K562 (cell line): ENCODE measurements around the gene ADAM10.

Experiments
- FOXJ3 ChIP-seq: sonication (generic); formaldehyde crosslinking; IDR thresholded peaks from 2 replicates; pipeline ENCODE4 v1.4.0; 2020; ENCODE audit warnings: mild to moderate bottlenecking, missing genetic modification reagents
- MAZ ChIP-seq, 2 experiments: fragments of 450-650 bp in 1 of 2; sonication (generic) in 1 of 2; formaldehyde crosslinking; IDR thresholded peaks in 1 of 2; conservative IDR thresholded peaks in 1 of 2; 2 replicates each; pipeline versions ENCODE4 v1.4.0 to v1.5.0; 2020; ENCODE audit warnings: mild to moderate bottlenecking in 1 of 2, missing genetic modification reagents in 1 of 2
- PHB ChIP-seq: fragments of 250-450 bp; sonication (Bioruptor Pico); IDR thresholded peaks from 2 replicates; pipeline ENCODE4 v1.5.0; 2021
- SIN3A ChIP-seq, 2 experiments: fragments of 150-350 bp in 1 of 2; IDR thresholded peaks; 2 replicates each; pipeline ENCODE4 v1.6.1; 2011 to 2016; ENCODE audit warnings: borderline replicate concordance in 2 of 2, low read depth in 2 of 2, low read length in 2 of 2, mild to moderate bottlenecking in 2 of 2, moderate library complexity in 2 of 2; ENCODE audit not compliant: control insufficient read depth in 1 of 2
- TAF1 ChIP-seq: IDR thresholded peaks from 2 replicates; pipeline ENCODE4 v1.6.1; 2011; ENCODE audit warnings: mild to moderate bottlenecking, low read length, moderate library complexity; ENCODE audit not compliant: insufficient read depth, control insufficient read depth, severe bottlenecking; ENCODE audit errors: extremely low read depth
- ZNF12 ChIP-seq: sonication (generic); formaldehyde crosslinking; IDR thresholded peaks from 2 replicates; pipeline ENCODE4 v1.4.0; 2020; ENCODE audit warnings: mild to moderate bottlenecking, missing genetic modification reagents
- ZNF253 ChIP-seq: fragments of 250-450 bp; sonication (Bioruptor Pico); conservative IDR thresholded peaks from 2 replicates; pipeline ENCODE4 v1.6.1; 2021; ENCODE audit warnings: mild to moderate bottlenecking
- TF ChIP-seq, protein P1 (sequence below), 3 experiments: IDR thresholded peaks in 2 of 3; conservative IDR thresholded peaks in 1 of 3; 2 replicates each; pipeline ENCODE4 v1.5.1; 2011 to 2012; ENCODE audit warnings: low read length in 3 of 3, mild to moderate bottlenecking in 3 of 3, control low read depth in 2 of 3, improper control_type of control experiment in 1 of 3, inconsistent platforms in 1 of 3, low read depth in 1 of 3, mixed read lengths in 1 of 3, moderate library complexity in 1 of 3; ENCODE audit not compliant: insufficient read depth in 2 of 3
- TF ChIP-seq, protein P2 (sequence below): fragments of 450-650 bp; IDR thresholded peaks from 2 replicates; pipeline ENCODE4 v1.6.1; 2018; ENCODE audit not compliant: partially characterized antibody
- TF ChIP-seq, protein P3 (sequence below): fragments of 250-450 bp; sonication (Bioruptor Pico); IDR thresholded peaks from 2 replicates; pipeline ENCODE4 v1.5.0; 2021

DNA sequence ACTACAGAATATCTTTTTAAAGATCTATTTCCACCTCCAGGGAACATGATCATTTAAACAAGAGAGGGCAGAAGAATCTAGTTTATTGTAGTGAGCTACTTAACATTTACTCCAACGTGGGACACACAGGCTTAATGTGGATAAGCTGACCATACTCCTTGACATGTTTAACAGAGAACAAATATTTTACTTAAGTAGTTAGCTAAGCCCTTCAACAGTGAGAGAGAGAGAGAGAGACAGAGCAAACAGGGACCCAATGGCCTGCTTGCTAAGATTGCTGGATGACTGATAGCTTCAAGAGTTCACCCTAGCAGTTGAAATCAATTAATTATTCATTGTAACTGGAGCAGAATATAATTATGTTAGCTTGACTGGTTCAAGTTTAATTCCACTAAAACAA is 158.6 kb downstream of the ADAM10 start:
- no peak for TF ChIP-seq ZNF12 (CRISPR knock-in tag)
- TF ChIP-seq, protein P1, sequence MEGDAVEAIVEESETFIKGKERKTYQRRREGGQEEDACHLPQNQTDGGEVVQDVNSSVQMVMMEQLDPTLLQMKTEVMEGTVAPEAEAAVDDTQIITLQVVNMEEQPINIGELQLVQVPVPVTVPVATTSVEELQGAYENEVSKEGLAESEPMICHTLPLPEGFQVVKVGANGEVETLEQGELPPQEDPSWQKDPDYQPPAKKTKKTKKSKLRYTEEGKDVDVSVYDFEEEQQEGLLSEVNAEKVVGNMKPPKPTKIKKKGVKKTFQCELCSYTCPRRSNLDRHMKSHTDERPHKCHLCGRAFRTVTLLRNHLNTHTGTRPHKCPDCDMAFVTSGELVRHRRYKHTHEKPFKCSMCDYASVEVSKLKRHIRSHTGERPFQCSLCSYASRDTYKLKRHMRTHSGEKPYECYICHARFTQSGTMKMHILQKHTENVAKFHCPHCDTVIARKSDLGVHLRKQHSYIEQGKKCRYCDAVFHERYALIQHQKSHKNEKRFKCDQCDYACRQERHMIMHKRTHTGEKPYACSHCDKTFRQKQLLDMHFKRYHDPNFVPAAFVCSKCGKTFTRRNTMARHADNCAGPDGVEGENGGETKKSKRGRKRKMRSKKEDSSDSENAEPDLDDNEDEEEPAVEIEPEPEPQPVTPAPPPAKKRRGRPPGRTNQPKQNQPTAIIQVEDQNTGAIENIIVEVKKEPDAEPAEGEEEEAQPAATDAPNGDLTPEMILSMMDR (IDR thresholded peaks at IDR 0.05 in 2 of 3, conservative IDR thresholded peaks at IDR 0.05 in 1 of 3; ENCODE audit: insufficient read depth in 2 of 3, low read depth in 1 of 3, low read length in 3 of 3): no peak
- no peak for TF ChIP-seq ZNF253 (CRISPR knock-in tag)
- TF ChIP-seq FOXJ3: no peak
- TF ChIP-seq, protein P2, sequence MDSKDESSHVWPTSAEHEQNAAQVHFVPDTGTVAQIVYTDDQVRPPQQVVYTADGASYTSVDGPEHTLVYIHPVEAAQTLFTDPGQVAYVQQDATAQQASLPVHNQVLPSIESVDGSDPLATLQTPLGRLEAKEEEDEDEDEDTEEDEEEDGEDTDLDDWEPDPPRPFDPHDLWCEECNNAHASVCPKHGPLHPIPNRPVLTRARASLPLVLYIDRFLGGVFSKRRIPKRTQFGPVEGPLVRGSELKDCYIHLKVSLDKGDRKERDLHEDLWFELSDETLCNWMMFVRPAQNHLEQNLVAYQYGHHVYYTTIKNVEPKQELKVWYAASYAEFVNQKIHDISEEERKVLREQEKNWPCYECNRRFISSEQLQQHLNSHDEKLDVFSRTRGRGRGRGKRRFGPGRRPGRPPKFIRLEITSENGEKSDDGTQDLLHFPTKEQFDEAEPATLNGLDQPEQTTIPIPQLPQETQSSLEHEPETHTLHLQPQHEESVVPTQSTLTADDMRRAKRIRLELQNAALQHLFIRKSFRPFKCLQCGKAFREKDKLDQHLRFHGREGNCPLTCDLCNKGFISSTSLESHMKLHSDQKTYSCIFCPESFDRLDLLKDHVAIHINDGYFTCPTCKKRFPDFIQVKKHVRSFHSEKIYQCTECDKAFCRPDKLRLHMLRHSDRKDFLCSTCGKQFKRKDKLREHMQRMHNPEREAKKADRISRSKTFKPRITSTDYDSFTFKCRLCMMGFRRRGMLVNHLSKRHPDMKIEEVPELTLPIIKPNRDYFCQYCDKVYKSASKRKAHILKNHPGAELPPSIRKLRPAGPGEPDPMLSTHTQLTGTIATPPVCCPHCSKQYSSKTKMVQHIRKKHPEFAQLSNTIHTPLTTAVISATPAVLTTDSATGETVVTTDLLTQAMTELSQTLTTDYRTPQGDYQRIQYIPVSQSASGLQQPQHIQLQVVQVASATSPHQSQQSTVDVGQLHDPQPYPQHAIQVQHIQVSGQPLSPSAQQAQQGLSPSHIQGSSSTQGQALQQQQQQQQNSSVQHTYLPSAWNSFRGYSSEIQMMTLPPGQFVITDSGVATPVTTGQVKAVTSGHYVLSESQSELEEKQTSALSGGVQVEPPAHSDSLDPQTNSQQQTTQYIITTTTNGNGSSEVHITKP: no peak
- TF ChIP-seq SIN3A (IDR thresholded peaks at IDR 0.05; ENCODE audit: borderline replicate concordance in 2 of 2, control insufficient read depth in 1 of 2, low read depth in 2 of 2, low read length in 2 of 2): no peak
- no peak for TF ChIP-seq MAZ (CRISPR knock-in tag; conservative IDR thresholded peaks at IDR 0.05 in 1 of 2, IDR thresholded peaks at IDR 0.05 in 1 of 2)
- TF ChIP-seq TAF1: no peak
- TF ChIP-seq, protein P3, sequence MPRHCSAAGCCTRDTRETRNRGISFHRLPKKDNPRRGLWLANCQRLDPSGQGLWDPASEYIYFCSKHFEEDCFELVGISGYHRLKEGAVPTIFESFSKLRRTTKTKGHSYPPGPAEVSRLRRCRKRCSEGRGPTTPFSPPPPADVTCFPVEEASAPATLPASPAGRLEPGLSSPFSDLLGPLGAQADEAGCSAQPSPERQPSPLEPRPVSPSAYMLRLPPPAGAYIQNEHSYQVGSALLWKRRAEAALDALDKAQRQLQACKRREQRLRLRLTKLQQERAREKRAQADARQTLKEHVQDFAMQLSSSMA (CRISPR knock-in tag): no peak
- no peak for TF ChIP-seq PHB
